ENCODE data around the gene AKAP5. TPM values are rescaled to one million over a fixed set of nuclear protein-coding genes. Genes with fewer than 3 reads are reported as not detected.
A peak's percentile ranks its signal among the peaks of the same experiment; 100 is the strongest.

The AKAP5 gene
- total RNA-seq, 2 donors from 2014 or later, result 8.1 to 18.1 TPM

GRCh38 chr14:64502456-64502855 is 37.2 kb downstream of the AKAP5 start:
- H3K36me3 ChIP-seq, result no peaks in the 10 kb centered on the region
- DNase-seq, result peak; percentile 28
- peak overlapping the region; percentile 97 to 100 for H3K9ac ChIP-seq (ENCODE audit: low read depth in 2 of 2, low read length in 2 of 2)
- intact Hi-C loops (cut with DNase I), result no loop called here
- no peak for TF ChIP-seq CTCF (IDR thresholded peaks at IDR 0.05)
- no peaks in the 10 kb centered on the region for H3K27me3 ChIP-seq
- H3K27ac ChIP-seq, result peak overlapping the region; percentile 100
- H3K9me3 ChIP-seq, result no peaks in the 10 kb centered on the region
- peaks cover 32% of the 10 kb centered on the region for H3K4me1 ChIP-seq
- peak overlapping the region; percentile 78 for H3K4me3 ChIP-seq

DNA sequence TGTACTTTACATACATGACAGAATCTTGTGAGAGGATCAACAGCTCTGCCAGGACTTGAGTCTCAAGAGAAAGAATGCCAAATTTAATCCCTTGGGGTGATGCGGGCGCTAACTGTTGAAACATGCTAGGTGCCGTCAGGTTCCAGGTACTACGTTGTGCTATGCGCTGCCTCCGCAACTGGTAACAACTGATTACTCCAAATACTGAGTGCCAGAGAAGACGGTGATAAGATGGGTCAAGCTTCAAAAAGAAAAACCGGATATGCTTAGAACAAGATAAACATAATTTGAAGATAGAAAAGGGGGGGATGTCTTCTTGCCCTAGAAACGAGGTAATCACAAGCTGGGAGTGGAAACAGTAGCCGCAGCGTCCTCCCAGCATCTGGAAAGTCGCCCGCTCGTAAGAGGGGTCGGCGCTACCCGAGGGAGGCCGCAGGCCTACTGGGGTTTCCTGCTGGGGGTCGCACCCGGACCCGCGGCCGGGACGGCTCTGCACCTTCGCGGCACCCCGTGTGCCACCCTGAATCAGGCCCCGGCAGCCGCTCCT is 37.7 kb downstream of the AKAP5 start:
- Histone ChIP-seq H3K4me1 (peaks cover 33% of the 10 kb centered on the region), H3K27ac (peak overlapping the region; percentile 100), H3K4me3 (peak overlapping the region; percentile 78), H3K9me3 (no peaks in the 10 kb centered on the region), H3K9ac (ENCODE audit: low read depth in 2 of 2, low read length in 2 of 2) (peak overlapping the region; percentile 97 to 100), H3K27me3 (no peaks in the 10 kb centered on the region), H3K36me3 (no peaks in the 10 kb centered on the region)
- no peak for TF ChIP-seq CTCF (IDR thresholded peaks at IDR 0.05)
- DNase-seq, result peak; percentile 56
- intact Hi-C loops (cut with DNase I), result no loop called here

- Histone ChIP-seq H3K4me3 (peak within 1 kb of the TSS; percentile 78), H3K27ac (peak within 1 kb of the TSS; percentile 100), H3K36me3 (no peaks in the 10 kb centered on the region), H3K9ac (ENCODE audit: low read depth in 2 of 2, low read length in 2 of 2) (peak within 1 kb of the TSS; percentile 97 to 100), H3K9me3 (no peaks in the 10 kb centered on the region), H3K4me1 (peaks cover 35% of the 10 kb centered on the region), H3K27me3 (no peaks in the 10 kb centered on the region)
- no peak for TF ChIP-seq CTCF (IDR thresholded peaks at IDR 0.05)
- DNase-seq, result peak; percentile 87
- intact Hi-C loops (cut with DNase I), result no loop called here
Measured at GRCh38 chr14:64503434-64504309, 38.4 kb downstream of the AKAP5 start, which contains the start of gene ZBTB25. TSS of gene ZBTB25 (minus strand) at chr14:64503838. CDS start at chr14:64490533, 13,305 bp downstream.

- Histone ChIP-seq H3K9ac (ENCODE audit: low read depth in 2 of 2, low read length in 2 of 2) (peak within 1 kb of the TSS; percentile 97 to 100), H3K27me3 (no peaks in the 10 kb centered on the region), H3K4me1 (peaks cover 42% of the 10 kb centered on the region), H3K27ac (peak within 1 kb of the TSS; percentile 100), H3K36me3 (no peaks in the 10 kb centered on the region), H3K9me3 (no peaks in the 10 kb centered on the region), H3K4me3 (peak within 1 kb of the TSS; percentile 78)
- DNase-seq, result peak; percentile 80
- no peak for TF ChIP-seq CTCF (IDR thresholded peaks at IDR 0.05)
- intact Hi-C loops (cut with DNase I), result no loop called here
Measured at GRCh38 chr14:64504310-64504896, 39.1 kb downstream of the AKAP5 start, which contains the start of gene ZBTB1. TSS of gene ZBTB1 (plus strand) at chr14:64504770. CDS start at chr14:64521505, 16,735 bp downstream.

All from colonic mucosa (tissue), 4 donors.